Myocyte (in vitro differentiated cells): ENCODE results near the gene LIMD2. TPM values are rescaled to one million over a fixed set of nuclear protein-coding genes. Genes with fewer than 3 reads are reported as not detected.
"Not testable (repeated sequence)": the region's sequence is repeated elsewhere in the genome, so short reads cannot be mapped to it uniquely, and the experiment has no call there.

Source experiments
- DNase-seq: peaks from one replicate; pipeline ENCODE4 v3.0.0-alpha.2; 2012; ENCODE audit warnings: low read depth
- polyA plus RNA-seq: library from polyadenylated mRNA; unstranded; fragments of >200 nt; gene quantifications from one replicate; pipeline ENCODE4 v1.2.1, GENCODE V29; 2012; ENCODE audit warnings: missing spikeins
- total RNA-seq: library from RNA; depleted of rRNA; stranded (reverse); fragments of >200 nt; gene quantifications from 2 replicates; pipeline ENCODE4 v1.2.3, GENCODE V29; 2014

Gene LIMD2
- total RNA-seq, result 3.0 and 4.3 TPM in 2 replicates
- 5.9 TPM for polyA plus RNA-seq

GRCh38 chr17:63699638-63700527 lies at the start of gene LIMD2:
Gene LIMD2 (minus strand): TSS chr17:63700125. CDS start chr17:63699298, 827 bp downstream.
- peak; percentile 18 for DNase-seq

DNA sequence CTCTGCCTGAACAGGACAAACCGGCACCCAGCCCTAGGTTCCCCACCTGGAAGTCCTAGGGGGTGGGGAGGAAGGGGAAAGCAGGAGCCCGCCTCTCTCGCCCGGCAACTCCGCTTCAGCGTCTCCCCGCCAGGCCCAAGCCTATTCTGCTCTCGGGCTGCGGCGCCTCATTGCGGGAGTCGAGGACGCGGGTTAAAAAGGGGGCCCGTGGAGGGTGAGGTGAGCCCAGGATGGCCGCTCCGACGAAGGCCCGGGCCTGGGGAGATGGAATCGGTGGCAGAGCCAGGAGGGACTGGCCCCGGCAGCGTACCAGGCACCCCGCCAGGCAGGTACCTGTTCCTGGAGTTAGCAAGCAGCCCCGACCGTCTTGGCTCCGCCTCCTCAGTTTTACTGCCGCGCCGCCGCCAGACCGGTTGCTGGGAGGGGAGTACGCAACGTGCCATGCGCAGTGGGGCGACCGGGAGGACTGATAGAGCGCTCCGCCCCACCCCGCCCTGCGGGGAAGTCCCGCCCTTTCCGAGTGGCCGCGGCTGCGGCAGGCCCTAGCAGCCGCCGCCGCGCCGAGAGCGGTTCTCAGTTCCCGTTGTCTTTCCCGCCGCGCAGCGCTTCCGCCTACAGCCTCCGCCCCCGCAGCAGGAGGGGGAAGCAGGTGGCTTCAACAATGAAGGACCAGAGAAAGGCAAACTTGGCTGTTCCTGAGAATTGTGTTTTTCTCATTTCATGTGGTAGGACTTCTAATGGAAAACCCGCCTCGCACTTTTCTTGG lies 41.7 kb upstream of the LIMD2 start, which contains the start of gene STRADA:
Gene STRADA (minus strand): TSS at position 392 of the 766 bp plus-strand sequence. CDS start 13,430 bp downstream, outside the sequence.
- DNase-seq, result peak; percentile 97

DNA sequence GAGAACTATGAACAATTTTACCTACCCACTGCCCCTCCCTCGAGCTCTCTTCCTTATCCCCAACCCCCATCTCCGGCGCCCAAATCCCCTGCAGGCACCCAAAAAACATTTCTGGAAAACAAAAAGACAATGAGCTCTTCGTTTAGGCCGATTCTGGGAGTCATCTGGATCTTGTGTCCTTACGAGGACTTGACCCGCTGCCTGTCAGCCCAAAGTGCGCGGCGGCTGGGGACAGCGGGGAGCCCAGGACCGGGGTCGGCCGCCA lies 41.1 kb upstream of the LIMD2 start:
- no peak for DNase-seq

GRCh38 chr17:63740464-63741142 lies 40.7 kb upstream of the LIMD2 start:
- DNase-seq, result peak; percentile 9

DNA sequence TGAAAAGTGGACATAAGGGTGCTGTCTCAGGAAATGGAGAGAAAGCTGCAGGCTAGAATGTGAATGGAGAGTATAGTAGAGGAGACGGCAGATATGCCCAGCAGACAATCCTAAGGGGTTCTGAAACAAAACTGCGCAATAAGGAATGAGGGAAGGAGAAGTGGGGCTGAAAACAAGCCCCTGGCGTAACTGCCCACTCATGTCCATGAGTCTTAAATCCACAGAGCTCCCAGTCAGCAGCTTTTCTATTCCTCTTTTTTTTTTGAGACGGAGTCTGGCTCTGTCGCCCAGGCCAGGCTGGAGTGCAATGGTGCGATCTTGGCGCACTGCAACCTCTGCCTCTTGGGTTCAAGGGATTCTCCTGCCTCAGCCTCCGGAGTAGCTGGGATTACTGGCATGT lies 35.8 kb upstream of the LIMD2 start:
- DNase-seq, result no peak

DNA sequence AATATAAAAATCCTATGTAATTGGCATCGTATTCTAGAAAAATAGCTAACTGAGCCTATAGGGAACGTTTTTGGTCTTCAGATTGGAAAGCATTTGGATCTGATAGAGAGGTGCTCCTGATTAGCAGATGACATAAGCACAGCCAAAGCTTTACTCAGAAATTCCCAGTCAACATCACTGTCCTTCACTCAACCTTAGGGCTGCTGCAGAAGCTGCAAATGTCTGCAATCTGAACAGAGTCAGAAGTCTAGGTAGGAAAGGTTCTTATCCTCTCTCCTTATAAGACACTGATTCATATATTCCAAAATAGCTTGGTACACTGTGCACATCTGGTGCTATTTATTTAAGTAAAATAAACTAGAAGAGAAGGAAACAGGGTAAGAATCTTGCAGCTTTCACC lies 22.5 kb upstream of the LIMD2 start:
- no peak for DNase-seq

GRCh38 chr17:63720194-63720593 lies 20.3 kb upstream of the LIMD2 start:
- DNase-seq, result not testable (repeated sequence)

- no peak for DNase-seq
These were observed 19.1 kb upstream of the LIMD2 start for GRCh38 chr17:63718988-63719387.

DNA sequence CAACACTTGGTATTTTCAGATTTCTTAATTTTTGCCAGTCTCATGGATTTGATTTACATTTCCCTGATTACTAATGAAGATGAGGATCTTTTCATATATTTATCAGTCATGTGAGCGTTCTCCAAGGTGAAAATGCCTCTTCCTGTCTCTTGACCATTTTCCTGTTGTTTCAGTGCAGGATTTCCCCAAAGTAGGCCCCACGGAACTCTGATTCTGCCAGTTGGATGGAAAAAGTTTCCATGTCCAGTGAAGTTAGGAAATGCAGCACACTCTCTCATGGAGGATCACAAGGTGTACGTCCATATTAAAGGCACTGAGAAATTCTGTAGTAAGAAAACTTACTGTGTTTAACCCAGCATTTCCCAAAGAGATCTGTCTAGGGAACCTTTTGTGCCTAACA lies 16.5 kb upstream of the LIMD2 start:
- DNase-seq, result no peak

DNA sequence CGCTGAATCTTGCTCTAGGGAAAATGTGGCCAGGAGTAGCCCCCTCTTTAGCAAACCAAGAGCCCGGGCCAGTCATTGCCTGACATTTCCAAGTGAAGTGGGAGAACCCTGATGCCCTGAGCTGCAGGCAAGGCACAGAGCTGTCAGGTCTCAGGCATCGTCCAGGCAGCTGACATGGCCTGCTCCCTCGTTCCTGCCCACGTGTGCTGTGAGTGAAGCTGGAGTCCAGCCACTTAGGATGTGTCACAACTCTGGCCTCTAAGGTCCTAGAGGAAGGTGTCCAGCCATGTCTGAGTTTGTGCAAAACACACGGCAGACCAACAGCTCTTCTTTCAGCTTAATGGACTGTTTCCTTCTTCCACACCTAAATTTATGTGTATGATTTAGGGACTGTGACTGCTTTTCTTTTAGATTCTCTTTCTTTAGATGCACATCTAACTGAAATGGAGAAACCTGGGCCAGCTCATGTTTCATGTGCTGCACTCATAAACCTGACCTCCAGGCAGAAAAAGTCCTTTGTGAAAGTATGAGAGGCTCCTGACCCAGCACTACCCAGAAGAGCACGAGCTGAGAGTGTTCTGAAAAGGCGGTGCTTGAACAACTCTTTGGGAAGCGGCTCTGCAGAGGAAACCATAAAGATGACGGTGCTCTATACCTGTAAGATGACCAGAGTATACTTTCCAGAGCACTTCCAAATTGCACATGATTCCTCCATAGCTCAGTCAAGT lies 14.8 kb upstream of the LIMD2 start:
- DNase-seq, result peak; percentile 7

- no peak for DNase-seq
These were observed 9.2 kb upstream of the LIMD2 start for GRCh38 chr17:63709110-63709509.

- DNase-seq, result no peak
These were observed 7.2 kb upstream of the LIMD2 start for GRCh38 chr17:63707151-63707550.

DNA sequence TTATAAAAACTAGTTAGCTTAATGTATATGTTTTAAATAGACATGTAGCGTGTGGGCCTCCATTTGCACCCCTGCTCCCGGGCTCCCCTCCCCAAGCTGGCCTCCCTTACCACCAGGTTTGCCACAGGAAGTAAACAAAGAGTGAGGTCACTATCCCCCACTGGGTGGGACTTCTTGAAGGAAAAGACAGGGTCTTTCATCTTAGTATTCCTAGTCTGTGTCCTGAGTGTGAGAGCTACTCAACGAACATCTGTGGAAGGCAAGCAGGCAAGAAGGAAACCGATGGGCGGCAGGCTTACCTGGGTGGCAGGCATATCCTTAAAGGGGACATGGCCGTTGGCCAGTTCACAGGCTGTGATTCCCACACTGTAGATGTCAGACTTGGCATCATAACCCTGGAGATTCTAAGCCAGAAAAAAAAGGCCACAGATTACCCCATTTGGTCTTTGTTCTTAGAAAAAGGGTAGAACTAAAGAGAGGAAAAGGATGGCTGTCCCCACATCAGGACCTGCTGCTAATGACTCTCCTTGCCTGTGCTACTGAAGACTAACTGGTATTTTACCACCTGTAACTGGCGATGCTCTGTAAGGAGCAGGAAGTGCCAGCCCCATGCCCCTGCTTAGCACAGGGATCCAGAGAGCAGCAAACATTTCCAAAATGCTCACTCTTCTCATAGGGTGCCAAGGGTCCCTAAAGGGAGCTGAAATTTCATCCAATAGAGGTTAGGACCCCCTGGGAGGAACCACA lies 6.6 kb upstream of the LIMD2 start:
- no peak for DNase-seq

GRCh38 chr17:63705657-63706056 lies 5.7 kb upstream of the LIMD2 start:
- DNase-seq, result no peak

GRCh38 chr17:63704836-63705235 lies 4.9 kb upstream of the LIMD2 start:
- DNase-seq, result no peak

DNA sequence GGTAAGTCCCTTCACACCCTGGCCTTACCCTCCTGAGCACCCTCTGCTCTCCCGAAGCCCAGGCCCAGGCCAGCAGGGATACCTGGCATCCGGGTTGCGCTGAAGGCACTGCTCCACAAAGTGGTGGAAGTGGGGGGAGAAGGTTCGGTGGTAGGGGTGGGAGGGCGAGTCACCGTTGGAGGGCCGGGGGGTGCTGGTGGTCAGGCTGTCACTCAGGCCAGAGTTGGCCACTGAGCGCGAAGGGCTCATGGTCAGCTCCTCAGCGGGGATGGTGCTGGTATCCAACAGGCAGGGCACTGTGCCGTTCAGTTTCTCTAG lies 4.3 kb upstream of the LIMD2 start:
- DNase-seq, result no peak

- DNase-seq, result no peak
These were observed 3.8 kb upstream of the LIMD2 start for GRCh38 chr17:63703556-63704258.

DNA sequence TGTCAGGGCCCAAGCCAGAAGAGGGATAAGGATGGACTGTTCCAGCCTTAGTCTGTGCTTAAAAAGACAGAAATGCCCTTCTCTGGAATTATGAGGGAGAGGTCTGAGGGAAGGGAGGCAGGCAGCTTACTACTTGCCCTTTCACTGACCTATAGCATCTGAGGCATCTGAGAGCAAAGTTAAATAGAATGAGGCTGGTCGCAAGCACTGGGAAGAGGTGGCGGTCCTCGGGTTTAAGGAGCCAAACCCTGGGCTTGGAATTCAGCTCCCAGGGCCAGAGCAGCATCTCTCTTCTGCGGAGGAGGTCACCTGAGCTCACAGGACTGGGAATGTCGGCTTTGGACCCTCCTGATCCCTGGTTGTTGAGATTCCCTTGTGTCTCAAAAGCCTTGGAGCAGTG lies 3.1 kb upstream of the LIMD2 start:
- DNase-seq, result no peak

DNA sequence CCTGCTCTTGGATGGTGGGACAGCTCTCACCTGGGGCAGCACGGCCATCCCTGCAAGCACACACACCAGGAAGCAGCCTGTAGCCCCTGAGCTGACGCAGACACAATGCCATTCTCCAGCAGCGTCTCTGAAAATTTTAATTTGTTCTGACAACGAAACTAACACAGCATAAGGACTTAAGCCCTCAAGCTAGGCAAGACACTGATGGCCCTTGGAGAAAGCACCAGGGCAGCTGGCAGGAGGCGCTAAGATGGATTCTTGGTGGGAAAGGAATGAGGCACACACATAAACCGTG lies 2.7 kb upstream of the LIMD2 start:
- DNase-seq, result no peak
